GM15510 (cell line): Measurements from ENCODE around the gene RAF1.

Experiments used
- POLR2A ChIP-seq: IDR thresholded peaks from 3 replicates; pipeline ENCODE4 v1.6.1; 2011; ENCODE audit warnings: borderline replicate concordance; ENCODE audit not compliant: insufficient read length; ENCODE audit errors: extremely low read depth

The RAF1 gene

DNA sequence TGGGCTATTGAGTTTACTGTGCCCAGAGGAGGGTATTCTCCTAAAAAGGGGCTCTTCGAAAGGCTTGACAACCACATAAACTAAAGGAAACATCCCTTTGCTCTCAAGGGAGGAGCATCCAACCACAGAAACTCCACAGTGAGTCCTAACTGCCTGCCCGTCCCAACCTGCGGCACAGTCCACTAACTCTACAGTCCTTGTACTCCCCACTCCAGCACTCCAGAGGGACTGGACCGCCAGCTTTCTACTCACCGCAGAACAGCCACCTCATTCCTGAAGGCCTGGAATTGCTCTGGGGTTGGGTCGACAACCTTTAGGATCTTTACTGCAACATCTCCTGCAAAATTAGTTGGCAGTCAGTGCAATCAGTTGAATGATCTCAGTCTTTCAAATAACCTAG, 72.5 kb downstream of the RAF1 start:
- TF ChIP-seq POLR2A = no peak

DNA sequence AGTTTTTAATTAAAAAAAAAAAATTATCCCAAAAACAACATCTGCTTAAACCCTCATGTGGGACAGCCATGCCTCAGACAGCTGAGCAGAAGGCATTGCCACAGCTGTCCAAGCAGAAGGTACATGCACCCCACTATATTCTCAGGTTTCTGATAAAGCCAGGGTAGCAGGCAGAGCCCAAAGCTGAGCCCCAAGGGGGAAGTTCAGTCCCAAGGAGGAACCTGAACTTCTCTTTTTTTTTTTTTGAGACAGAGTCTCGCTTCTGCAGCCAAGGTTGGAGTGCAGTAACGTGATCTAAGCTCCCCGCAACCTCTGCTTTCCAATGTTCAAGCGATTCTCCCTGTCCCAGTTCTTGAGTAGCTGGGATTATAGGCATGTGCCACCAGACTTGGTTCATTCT, 73.8 kb downstream of the RAF1 start:
- no peak for TF ChIP-seq POLR2A

DNA sequence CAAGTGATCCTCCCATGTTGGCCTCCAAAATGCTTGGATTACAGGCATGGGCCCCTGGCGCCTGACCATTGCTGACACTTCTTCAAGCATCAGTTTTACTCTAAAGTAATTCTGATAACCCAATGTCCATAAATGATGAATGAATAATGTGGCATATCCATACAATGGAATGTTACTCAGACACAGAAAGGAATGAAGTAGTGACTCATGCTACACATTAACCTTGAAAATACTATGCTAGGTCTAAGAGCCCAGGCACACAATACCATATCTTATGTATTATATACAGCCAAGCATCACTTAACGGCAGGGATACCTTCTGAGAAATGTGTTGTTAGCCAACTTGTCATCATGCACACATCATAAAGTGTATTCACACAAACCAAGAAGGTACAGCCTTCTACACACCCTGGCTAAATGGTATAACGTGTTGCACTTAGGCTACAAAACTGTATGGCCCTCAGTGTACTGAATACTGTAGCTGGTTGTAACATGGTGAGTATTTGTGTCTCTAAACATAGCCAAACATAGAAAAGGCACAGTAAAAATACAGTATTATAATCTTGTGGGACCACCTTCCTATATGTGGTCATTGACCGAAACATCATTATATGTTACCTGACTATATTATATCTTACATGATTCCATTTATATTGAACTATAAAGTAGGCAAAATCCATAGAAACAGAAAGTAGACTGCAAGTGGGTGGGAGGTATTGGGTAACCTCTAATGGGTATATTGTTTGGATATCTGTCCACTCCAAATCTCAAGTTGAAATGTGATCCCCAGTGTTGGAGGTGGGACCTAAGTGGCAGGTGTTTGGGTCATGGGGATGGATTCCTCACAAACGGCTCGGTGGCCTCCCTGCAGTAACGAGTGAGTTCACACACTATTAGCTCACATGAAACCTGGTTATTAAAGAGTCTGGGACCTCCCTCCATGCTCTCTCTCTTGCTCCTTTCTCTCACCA, 75.6 kb downstream of the RAF1 start:
- TF ChIP-seq POLR2A = no peak

DNA sequence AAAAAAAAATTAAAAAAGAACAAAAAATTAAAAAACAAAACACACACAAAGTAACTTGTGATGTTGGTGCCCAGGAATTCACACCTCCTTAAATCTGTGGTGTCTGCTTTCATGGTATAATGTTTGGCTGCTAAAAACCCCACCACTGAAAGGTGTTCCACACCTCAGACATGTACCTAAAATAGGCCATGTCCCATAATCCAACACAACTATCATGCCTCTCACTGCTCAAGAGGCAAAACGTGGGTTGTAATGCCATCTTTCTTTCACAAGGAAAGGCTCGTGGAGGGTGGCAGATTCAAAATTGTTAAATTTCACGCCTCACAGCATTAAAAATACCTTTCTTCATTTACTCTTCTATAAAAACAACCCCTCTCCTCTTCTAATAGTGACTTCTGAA, 77.5 kb downstream of the RAF1 start:
- TF ChIP-seq POLR2A = no peak

DNA sequence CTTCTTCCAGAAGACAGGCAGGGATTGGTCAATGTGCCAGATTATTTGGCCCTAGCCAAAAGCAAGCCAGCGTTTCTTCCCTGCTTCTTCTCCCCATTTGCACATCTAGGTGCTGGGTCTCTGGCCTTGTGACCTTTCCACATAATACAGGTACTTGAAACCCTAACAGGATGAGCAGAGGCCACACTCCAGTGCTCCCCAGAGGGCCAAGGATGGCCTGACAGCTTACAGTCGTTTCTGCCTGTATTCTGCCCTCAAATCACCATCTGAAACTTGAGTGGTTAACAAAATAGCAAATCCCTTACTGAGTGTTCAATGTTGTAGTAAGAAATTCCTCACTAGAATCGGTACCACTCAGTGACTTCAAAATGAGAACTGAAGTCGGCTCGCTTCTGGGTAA, 77.9 kb downstream of the RAF1 start:
- TF ChIP-seq POLR2A = no peak

DNA sequence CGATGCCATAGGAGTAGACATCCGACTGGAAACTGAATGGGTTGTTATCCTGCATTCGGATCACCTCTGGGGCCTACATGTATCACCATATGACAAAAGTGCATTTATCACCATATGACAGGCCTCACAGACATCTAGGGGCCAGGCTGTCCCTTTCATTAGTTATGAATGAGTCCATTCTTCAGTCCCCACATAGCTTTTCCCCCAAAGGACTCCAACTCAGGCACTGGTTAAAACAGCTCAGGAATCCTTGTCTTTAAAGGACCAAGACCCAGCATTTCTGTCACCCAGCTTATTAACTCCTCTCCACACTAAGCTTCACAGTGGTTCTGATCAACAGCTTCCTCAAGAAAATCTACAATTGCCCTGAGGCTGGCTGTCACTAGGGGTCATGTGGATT, 78.7 kb downstream of the RAF1 start:
- TF ChIP-seq POLR2A = no peak

DNA sequence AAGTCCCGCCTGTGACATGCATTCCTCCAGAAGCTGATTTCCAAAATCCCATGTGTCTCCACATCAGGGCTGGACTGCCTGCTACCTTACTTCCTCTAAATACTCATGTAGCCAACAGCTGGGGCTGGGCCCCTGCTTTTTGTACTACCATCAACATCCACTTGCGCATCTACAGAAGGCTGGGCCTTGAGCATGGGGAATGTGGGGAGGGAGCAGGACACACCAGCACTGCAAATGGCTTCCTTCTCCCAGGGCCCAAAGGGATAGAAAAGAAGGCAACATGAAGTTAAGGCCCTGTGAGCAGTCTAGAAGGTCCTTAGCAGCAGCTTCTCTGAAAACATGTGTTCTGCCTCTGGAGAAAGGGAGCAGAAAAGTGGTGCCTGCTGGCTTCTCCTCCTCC, 79.8 kb downstream of the RAF1 start:
- no peak for TF ChIP-seq POLR2A

DNA sequence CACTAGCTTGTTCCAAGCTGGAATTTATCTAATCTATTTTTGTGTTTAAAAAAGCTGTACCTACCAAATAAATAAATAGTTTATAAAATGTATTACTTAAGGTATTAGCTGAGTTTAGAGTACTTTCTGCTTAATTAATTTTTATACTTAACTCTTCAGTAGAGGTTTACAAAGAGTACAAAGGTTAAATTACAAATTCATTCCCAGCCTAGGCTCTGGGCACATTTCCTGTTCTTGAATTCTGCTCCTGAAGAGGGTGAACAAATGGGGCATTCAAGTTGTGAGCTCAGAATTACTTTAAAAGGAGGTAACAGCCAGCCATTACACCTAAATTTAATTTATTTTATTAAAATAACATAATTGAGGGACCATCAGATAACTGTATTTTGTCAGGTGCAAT, 80.6 kb downstream of the RAF1 start:
- TF ChIP-seq POLR2A = no peak

DNA sequence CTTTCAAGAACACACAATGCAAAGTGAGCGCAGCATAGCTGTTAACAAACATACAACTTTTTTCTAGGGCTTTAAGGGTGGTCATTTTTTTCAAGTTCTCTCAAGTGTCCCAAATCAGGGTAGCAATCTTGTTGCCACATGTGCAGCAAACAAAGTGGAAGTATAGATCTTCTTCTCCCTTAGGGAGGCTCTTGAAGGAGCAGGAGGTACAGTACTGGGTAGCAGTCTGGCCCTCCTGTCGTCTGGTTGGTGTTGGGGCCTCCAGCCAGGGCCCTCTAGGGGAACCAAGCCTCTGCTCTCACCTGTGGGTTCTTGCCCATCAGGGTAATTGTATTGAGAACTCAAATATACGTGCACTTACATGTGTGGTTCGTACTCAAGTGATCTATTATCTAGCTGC, 81.2 kb downstream of the RAF1 start:
- no peak for TF ChIP-seq POLR2A

DNA sequence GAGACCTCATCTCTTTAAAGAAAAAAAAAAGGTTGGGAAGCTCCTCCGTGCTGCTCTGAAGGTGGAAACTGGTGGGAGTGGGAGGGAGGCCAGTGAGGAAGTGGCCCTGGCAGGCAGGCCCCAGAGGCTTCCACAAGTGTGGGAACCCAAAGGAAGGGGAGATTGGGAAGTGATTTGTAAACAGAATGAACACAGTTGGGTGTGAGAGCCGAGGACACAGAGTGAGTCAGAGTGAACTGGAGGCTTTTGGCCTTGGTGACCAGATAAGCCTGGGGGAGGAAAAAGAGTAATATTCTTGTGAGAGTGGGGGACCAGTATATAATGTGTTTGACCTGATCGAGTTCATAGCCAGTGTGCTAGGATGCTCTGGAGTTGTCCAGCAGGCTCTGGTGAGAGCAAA, 84.0 kb downstream of the RAF1 start:
- no peak for TF ChIP-seq POLR2A

DNA sequence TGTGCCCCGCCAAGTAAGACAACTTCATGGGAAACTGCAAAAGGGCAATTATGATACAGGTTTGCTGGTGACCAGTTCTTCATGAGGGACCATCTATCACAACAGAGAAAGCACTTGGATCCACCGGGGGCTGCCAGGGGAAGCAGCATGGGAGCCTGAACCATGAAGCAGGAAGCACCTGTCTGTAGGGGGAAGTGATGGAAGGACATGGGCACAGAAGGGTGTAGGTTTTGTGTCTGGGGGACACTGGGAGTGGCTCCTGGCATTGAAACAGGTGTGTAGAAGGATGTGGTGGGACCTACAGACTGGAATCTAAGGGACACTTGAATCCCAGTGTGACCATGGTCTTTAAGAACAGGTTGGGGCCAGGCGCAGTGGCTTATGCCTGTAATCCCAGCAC, 84.5 kb downstream of the RAF1 start:
- TF ChIP-seq POLR2A = no peak

DNA sequence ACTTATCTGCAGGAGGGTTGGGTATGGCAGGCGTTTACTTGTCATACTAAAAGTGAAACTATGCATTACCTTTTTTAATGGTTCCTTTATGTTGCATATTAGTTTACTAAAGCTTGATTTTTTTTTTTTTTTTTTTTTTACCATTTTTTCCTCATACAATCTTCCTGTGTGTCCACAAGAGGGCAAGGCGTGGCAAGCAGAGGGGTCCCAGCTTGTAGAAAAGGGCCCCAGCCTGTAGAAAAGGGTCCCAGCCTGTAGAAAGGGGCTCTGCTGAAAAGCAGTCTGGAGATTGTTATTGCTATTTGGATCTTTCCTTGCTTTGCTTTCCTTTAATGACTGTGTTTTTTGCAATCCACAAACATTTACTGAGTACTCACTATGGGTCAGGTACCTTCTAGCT, 85.2 kb downstream of the RAF1 start:
- TF ChIP-seq POLR2A = no peak

DNA sequence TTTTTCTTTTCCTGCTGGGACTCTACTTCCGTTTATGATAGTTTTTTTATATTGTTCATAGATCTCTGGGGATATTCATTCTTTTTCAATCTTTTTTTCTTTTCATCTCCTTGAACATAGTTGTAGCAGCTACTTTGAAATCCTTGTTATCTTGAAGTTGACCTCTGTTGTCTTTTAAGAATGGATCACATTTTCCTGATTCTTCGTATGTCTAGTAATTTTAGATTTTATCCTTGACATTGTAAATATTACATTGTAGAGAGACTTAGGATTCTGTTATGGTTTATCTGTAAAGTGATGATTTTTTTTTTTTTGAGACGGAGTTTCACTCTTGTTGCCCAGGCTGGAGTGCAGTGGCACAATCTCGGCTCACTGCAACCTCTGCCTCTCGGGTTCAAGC, 86.5 kb downstream of the RAF1 start:
- TF ChIP-seq POLR2A = no peak

DNA sequence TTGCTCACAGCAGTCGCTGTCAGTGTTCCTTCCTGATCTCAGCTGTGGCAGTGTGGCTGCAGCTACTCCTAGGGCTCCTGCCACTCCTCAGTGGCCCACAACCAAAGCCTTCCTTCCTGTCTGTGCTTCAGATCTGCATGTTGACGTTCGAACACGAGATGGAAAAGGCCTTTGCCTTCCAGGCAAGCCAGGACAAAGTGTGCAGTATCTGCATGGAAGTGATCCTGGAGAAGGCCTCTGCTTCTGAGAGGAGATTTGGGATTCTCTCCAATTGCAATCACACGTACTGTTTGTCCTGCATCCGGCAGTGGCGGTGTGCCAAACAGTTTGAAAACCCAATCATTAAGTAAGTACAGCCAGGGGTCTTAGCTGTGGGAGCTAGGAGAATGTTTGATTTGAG, 89.3 kb downstream of the RAF1 start:
- TF ChIP-seq POLR2A = no peak

DNA sequence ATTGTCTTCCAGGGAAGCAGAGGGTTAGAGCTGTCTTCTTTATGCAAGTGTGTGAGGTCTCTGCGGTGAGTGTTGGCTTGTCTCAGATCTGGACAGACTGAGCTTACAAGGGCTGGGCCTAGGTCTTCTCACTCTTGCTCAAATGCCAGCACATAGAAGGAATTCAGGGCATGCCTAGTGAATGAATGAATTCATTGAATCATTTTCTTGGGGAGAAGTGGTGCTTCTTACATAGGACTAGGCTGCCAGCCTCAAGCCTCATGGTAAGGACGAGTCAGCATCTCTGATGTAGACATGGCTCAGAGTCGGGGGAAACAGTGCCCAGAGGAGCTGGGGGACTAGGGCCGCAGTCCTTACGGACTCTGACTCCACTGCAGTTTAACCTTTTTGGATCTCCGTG, 89.8 kb downstream of the RAF1 start:
- no peak for TF ChIP-seq POLR2A

DNA sequence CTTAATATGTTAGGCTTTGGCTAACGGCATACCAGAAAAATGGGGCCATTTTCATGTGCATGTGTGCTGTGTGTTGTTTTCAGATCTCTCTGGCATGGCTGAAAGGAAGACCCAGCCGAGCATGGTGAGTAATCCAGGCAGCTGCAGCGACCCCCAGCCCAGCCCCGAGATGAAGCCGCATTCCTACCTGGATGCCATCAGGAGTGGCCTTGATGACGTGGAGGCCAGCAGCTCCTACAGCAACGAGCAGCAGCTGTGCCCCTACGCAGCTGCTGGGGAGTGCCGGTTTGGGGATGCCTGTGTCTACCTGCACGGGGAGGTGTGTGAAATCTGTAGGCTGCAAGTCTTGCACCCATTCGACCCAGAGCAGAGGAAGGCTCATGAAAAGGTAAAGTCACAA, 91.9 kb downstream of the RAF1 start:
- no peak for TF ChIP-seq POLR2A

DNA sequence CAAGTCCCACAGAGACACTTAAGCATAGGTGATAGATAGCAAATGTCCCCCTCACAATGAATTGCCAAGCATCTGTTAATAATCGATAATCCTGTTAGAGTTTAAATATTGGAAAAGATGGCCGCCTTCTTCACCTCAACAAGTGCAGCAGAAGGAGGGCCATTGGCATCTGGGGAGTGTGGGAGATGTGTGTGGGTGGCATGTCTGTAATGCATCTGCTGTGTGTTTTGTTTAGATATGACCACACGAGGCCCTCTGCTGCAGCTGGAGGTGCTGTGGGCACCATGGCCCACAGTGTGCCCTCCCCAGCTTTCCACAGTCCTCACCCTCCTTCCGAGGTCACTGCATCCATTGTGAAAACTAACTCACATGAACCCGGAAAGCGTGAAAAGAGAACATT, 94.1 kb downstream of the RAF1 start:
- TF ChIP-seq POLR2A = no peak

DNA sequence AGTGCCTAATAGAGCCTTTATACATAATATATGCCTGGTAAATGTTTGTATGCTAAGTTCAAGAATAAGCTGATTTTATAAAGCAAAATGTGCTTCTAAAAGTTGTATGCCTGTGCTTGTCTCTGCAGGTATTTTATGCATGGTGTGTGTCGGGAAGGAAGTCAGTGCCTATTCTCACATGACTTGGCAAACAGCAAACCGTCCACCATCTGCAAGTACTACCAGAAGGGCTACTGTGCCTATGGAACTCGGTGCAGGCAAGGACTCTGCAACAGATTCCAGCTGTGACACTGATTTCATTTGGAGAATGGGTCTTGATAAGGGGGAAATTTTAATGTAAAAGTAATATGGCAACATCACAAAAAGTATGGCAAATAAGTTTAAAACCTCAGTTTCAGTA, 95.2 kb downstream of the RAF1 start:
- no peak for TF ChIP-seq POLR2A

DNA sequence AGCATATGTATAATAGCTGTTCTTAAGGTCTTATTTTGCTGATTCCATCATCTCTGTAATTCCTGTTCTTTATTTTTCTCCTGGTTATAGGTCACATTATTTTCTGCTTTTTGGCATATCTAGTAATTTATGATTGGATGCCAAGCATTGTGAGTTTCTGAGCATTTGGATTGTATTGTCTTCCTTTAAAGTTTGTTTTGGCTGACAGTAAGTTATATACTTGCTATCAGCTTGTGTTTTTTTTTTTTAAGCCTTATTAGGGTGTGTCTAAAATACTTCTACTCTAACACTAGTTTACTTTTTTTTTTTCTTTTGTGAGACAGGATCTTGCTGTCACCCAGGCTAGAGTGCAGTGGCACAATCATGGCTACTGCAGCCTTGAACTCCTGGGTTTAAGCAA, 96.9 kb downstream of the RAF1 start:
- TF ChIP-seq POLR2A = no peak
